Glutamatergic neuron (in vitro differentiated cells): ENCODE data around the gene THPO. TPM values are rescaled to one million over a fixed set of nuclear protein-coding genes. Genes with fewer than 3 reads are reported as not detected.
A peak's percentile ranks its signal among the peaks of the same experiment; 100 is the strongest.

Experiments
- DNase-seq: peaks from one replicate; pipeline ENCODE4 v3.0.0; 2022
- H3K27ac Mint-ChIP-seq: one replicate; pipeline ENCODE4 v1.8.0; 2020; ENCODE audit warnings: mild to moderate bottlenecking, mixed read lengths, inconsistent platforms; ENCODE audit not compliant: unreplicated experiment
- H3K27me3 Mint-ChIP-seq: one replicate; pipeline ENCODE4 v1.8.0; 2020; ENCODE audit warnings: mild to moderate bottlenecking, moderate library complexity, mixed read lengths, inconsistent platforms; ENCODE audit not compliant: unreplicated experiment
- H3K36me3 Mint-ChIP-seq: one replicate; pipeline ENCODE4 v1.8.0; 2020; ENCODE audit warnings: mild to moderate bottlenecking, mixed read lengths, inconsistent platforms; ENCODE audit not compliant: unreplicated experiment
- H3K4me1 Mint-ChIP-seq: one replicate; pipeline ENCODE4 v1.8.0; 2020; ENCODE audit warnings: mild to moderate bottlenecking, low read depth, mixed read lengths, inconsistent platforms; ENCODE audit not compliant: unreplicated experiment
- H3K4me3 Mint-ChIP-seq: one replicate; pipeline ENCODE4 v1.8.0; 2020; ENCODE audit warnings: mild to moderate bottlenecking, mixed read lengths, inconsistent platforms; ENCODE audit not compliant: unreplicated experiment
- H3K9me3 Mint-ChIP-seq: one replicate; pipeline ENCODE4 v1.8.0; 2020; ENCODE audit warnings: mild to moderate bottlenecking, moderate library complexity, mixed read lengths, inconsistent platforms; ENCODE audit not compliant: unreplicated experiment
- CTCF ChIP-seq: fragments of 200-600 bp; sonication (generic); IDR thresholded peaks from one replicate; pipeline ENCODE4 v1.5.0; 2021; ENCODE audit not compliant: partially characterized antibody, unreplicated experiment
- total RNA-seq: library from RNA; stranded (reverse); fragmentation: NEBNext Ultra II Directional; extraction: Animal tissue kit (Norgen Biotek cat#: 25700); gene quantifications from one replicate; pipeline ENCODE4 v1.2.1, GENCODE V29; 2021; ENCODE audit not compliant: unreplicated experiment

THPO gene
- total RNA-seq, 1 donor from 2014 or later, result 1.6 TPM

GRCh38 chr3:184360070-184360928 is 17.7 kb downstream of the THPO start:
- Mint-ChIP-seq H3K27ac (peak overlapping the region; percentile 64), H3K4me1 (no peaks in the 10 kb centered on the region), H3K9me3 (peaks cover 13% of the 10 kb centered on the region), H3K36me3 (no peaks in the 10 kb centered on the region), H3K27me3 (peaks cover 18% of the 10 kb centered on the region), H3K4me3 (peak overlapping the region; percentile 86)
- TF ChIP-seq CTCF, result no peak
- no peak for DNase-seq

- no peak for DNase-seq
- H3K27me3 Mint-ChIP-seq, result peaks cover 18% of the 10 kb centered on the region
- peaks cover 13% of the 10 kb centered on the region for H3K9me3 Mint-ChIP-seq
- no peak overlapping the region for H3K27ac Mint-ChIP-seq
- no peak overlapping the region for H3K4me3 Mint-ChIP-seq
- no peaks in the 10 kb centered on the region for H3K36me3 Mint-ChIP-seq
- H3K4me1 Mint-ChIP-seq, result no peaks in the 10 kb centered on the region
- no peak for TF ChIP-seq CTCF
Observed at GRCh38 chr3:184359610-184360009, 18.4 kb downstream of the THPO start.

GRCh38 chr3:184358921-184359350 is 19.1 kb downstream of the THPO start:
- Mint-ChIP-seq H3K27me3 (peaks cover 17% of the 10 kb centered on the region), H3K9me3 (peaks cover 13% of the 10 kb centered on the region), H3K36me3 (no peaks in the 10 kb centered on the region), H3K27ac (no peak overlapping the region), H3K4me1 (no peaks in the 10 kb centered on the region), H3K4me3 (no peak overlapping the region)
- no peak for TF ChIP-seq CTCF
- DNase-seq, result no peak

- Mint-ChIP-seq H3K9me3 (peaks cover 8% of the 10 kb centered on the region), H3K4me1 (no peaks in the 10 kb centered on the region), H3K27me3 (peaks cover 17% of the 10 kb centered on the region), H3K4me3 (no peak overlapping the region), H3K36me3 (no peaks in the 10 kb centered on the region), H3K27ac (no peak overlapping the region)
- no peak for TF ChIP-seq CTCF
- DNase-seq, result no peak
Observed at GRCh38 chr3:184358124-184358767, 19.8 kb downstream of the THPO start.
